GM12878 (cell line): ENCODE measurements around the gene SSX2IP.
A peak's percentile ranks its signal among the peaks of the same experiment; 100 is the strongest.

Source experiments
- ATF2 ChIP-seq: IDR thresholded peaks from 2 replicates; pipeline ENCODE4 v1.6.1; 2012; ENCODE audit warnings: low read length, inconsistent platforms
- BRCA1 ChIP-seq: IDR thresholded peaks from 2 replicates; pipeline ENCODE4 v1.6.1; 2011; ENCODE audit warnings: low read depth, low read length, improper control_type of control experiment
- CTCF ChIP-seq, 3 experiments: IDR thresholded peaks in 2 of 3; conservative IDR thresholded peaks in 1 of 3; 2 replicates each; pipeline ENCODE4 v1.5.1; 2011; ENCODE audit warnings: low read depth in 3 of 3, low read length in 3 of 3, mild to moderate bottlenecking in 3 of 3, control low read depth in 2 of 3, moderate library complexity in 2 of 3, inconsistent platforms in 1 of 3, mixed read lengths in 1 of 3; ENCODE audit not compliant: control insufficient read depth in 2 of 3, insufficient read depth in 1 of 3; ENCODE audit errors: extremely low read depth in 1 of 3
- EP300 ChIP-seq, 2 experiments: fragments of 150-350 bp in 1 of 2; IDR thresholded peaks; 2 replicates each; pipeline ENCODE4 v1.6.1; 2011 to 2012; ENCODE audit warnings: low read depth in 2 of 2, low read length in 2 of 2, borderline replicate concordance in 1 of 2, improper control_type of control experiment in 1 of 2, inconsistent platforms in 1 of 2; ENCODE audit not compliant: control insufficient read depth in 1 of 2
- TAF1 ChIP-seq: IDR thresholded peaks from 2 replicates; pipeline ENCODE4 v1.6.1; 2011; ENCODE audit warnings: mild to moderate bottlenecking, low read depth, low read length, borderline replicate concordance
- ZBTB40 ChIP-seq: fragments of 450-650 bp; IDR thresholded peaks from 2 replicates; pipeline ENCODE4 v1.6.1; 2016; ENCODE audit warnings: mild to moderate bottlenecking, moderate library complexity, borderline replicate concordance
- ZNF274 ChIP-seq: IDR thresholded peaks from one replicate; pipeline ENCODE4 v1.8.0; 2011; ENCODE audit not compliant: insufficient read length, insufficient read depth

- TF ChIP-seq ZNF274 (no peak), TAF1 (no peak), BRCA1 (no peak), ATF2 (no peak), EP300 (IDR thresholded peaks at IDR 0.05; ENCODE audit: borderline replicate concordance in 1 of 2, control insufficient read depth in 1 of 2, low read depth in 2 of 2, low read length in 2 of 2) (no peak), ZBTB40 (0 out of 2 replicates have a peak, but pooled peaks have one; percentile 7), CTCF (IDR thresholded peaks at IDR 0.05 in 2 of 3, conservative IDR thresholded peaks at IDR 0.05 in 1 of 3; ENCODE audit: control insufficient read depth in 2 of 3, extremely low read depth in 1 of 3, insufficient read depth in 1 of 3, low read depth in 3 of 3, low read length in 3 of 3) (no peak)
These were observed 992 bp upstream of the SSX2IP start for GRCh38 chr1:84691122-84691783.
